ENCODE measurements around the gene HRH1. TPM values are rescaled to one million over a fixed set of nuclear protein-coding genes. Genes with fewer than 3 reads are reported as not detected.
"Not testable (repeated sequence)": the region's sequence is repeated elsewhere in the genome, so short reads cannot be mapped to it uniquely, and the experiment has no call there.

Gene HRH1
- total and polyA plus RNA-seq, 12 donors = 0.24 to 6.5 (median 2.2) TPM

DNA sequence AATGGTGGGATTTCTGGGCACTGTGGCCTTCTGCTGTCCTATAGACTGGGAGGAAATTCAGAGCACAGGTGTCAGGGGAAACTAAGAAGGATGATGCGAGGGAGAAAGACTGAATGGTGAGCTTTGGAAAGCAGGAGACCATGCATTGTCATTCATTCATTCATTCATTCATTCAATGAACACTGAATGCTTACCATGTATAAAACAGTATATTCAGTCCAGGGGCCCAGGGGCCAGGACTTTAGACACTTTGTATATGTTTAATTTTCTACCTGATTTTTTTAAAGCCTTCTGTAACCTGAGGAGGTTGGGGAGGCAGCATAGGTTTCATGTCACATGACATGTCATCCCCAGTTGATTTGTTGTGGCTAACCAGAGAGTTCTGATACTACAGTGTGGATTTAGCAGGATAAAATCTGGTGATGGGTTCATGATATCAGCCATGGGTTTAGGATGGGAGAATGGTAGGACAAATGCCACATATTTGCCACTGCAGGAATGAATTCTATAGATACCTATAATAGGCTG is 60.2 kb downstream of the HRH1 start:
- Histone ChIP-seq H3K36me3 (replicated peaks in 1 of 2) (no peaks in the 10 kb centered on the region), H3K4me1 (replicated peaks in 1 of 2) (no peaks in the 10 kb centered on the region), H3K27me3 (no peaks in the 10 kb centered on the region), H3K4me3 (no peak overlapping the region), H3K9me3 (replicated peaks in 1 of 3) (no peaks in the 10 kb centered on the region), H3K27ac (no peak overlapping the region)
- peak in 1 of 7 donors; percentile 11 for DNase-seq
- WGBS, 4 donors = 86 to 96% (median 90%) methylated on average over 1 of the region's 1 CpG
- TF ChIP-seq, protein P1, sequence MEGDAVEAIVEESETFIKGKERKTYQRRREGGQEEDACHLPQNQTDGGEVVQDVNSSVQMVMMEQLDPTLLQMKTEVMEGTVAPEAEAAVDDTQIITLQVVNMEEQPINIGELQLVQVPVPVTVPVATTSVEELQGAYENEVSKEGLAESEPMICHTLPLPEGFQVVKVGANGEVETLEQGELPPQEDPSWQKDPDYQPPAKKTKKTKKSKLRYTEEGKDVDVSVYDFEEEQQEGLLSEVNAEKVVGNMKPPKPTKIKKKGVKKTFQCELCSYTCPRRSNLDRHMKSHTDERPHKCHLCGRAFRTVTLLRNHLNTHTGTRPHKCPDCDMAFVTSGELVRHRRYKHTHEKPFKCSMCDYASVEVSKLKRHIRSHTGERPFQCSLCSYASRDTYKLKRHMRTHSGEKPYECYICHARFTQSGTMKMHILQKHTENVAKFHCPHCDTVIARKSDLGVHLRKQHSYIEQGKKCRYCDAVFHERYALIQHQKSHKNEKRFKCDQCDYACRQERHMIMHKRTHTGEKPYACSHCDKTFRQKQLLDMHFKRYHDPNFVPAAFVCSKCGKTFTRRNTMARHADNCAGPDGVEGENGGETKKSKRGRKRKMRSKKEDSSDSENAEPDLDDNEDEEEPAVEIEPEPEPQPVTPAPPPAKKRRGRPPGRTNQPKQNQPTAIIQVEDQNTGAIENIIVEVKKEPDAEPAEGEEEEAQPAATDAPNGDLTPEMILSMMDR (IDR thresholded peaks at IDR 0.05) = no peak
- TF ChIP-seq POLR2A (IDR thresholded peaks at IDR 0.05) = no peak
- intact Hi-C loops (cut with DNase I) = no loop called here

DNA sequence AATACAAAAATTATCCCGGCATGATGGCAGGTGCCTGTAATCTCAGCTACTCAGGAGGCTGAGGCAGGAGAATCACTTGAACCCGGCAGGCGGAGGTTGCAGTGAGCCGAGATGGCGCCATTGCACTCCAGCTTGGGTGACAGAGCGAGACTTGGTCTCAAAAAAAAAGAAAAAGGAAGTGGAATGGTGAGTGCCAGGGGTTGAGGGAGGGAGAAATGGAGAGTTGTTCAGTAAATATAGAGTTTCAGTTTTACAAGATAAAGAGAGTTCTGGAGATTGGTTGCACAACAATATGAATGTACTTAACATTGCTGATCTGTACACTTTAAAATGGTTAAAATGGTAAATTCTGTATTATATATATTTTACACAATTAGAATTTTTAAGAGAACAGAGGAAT is 63.1 kb downstream of the HRH1 start:
- DNase-seq = peak in 1 of 7 donors; percentile 42
- H3K36me3 ChIP-seq (replicated peaks in 1 of 2); H3K27me3 ChIP-seq; H3K27ac ChIP-seq; intact Hi-C loops (cut with DNase I); H3K4me3 ChIP-seq; H3K9me3 ChIP-seq (replicated peaks in 1 of 3); H3K4me1 ChIP-seq (replicated peaks in 1 of 2): not testable (repeated sequence)
- 66 to 84% (median 77%) methylated on average over 6 of the region's 6 CpGs for WGBS, 4 donors

DNA sequence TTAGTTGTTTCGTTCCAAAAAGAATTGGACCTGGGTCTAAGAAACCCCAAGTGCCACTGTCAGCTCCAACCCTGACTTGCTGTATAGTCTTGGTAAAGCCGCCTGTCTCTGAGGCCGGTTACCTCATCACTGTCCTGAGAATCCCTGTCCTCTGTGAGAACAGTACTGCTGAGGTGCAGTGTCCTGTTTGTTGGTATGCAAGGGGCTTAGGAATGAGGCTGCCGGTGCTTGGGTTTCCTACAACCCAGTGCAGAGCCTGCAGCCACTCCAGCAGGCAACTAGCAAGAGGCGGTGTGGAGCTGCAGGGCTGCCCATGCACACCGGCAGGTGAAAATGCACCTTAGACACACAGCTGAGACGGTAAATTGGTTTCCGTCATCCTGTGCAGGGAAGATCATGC is 65.9 kb downstream of the HRH1 start:
- intact Hi-C loops (cut with DNase I) = no loop called here
- H3K27ac ChIP-seq = no peak overlapping the region
- WGBS, 4 donors = 79 to 90% (median 84%) methylated on average over 4 to 8 of the region's 8 CpGs

DNA sequence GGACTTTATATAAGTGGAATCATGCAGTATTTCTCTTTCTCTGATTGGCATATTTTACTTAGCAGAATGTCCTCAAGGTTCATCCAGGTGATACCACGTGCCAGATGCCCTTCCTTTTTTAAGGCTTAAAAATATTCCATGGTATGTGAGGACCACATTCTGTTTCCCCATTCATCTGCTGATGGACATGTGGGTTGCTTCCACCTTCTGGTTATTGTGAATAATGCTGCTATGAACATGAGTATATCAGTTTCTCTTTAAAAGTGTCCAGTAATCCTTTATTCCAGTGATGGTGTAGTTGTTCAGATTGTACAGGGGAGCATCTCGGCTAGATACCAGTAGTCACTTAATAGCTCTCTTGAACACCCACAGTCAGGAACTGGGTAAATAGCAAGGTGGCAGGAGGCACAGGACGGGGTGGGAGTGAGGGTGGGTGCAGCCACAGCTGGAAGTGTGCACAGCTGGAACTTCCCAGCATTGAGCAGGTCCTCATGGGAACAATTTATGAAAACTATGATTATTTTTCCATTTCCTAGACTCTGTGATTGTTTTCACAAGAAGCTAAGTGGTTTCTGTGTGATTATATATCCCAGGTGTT is 67.6 kb downstream of the HRH1 start:
- Histone ChIP-seq H3K27ac (no peak overlapping the region), H3K9me3 (replicated peaks in 1 of 3) (no peaks in the 10 kb centered on the region), H3K27me3 (no peaks in the 10 kb centered on the region), H3K4me3 (no peak overlapping the region), H3K36me3 (replicated peaks in 1 of 2) (no peaks in the 10 kb centered on the region), H3K4me1 (replicated peaks in 1 of 2) (no peaks in the 10 kb centered on the region)
- DNase-seq = peak in 2 of 7 donors; percentile 6
- WGBS, 4 donors = 48 to 55% (median 52%) methylated on average over 3 of the region's 3 CpGs
- intact Hi-C loops (cut with DNase I) = no loop called here
- no peak for TF ChIP-seq POLR2A (IDR thresholded peaks at IDR 0.05)
- TF ChIP-seq, protein P1 (IDR thresholded peaks at IDR 0.05) = peak in 1 of 6 experiments; percentile 19

More for the DNA sequence above, 65.9 kb downstream of the HRH1 start:
- no peak overlapping the region for H3K4me3 ChIP-seq
- TF ChIP-seq, protein P1 (IDR thresholded peaks at IDR 0.05) = no peak
- no peak for TF ChIP-seq POLR2A (IDR thresholded peaks at IDR 0.05)
- peak in 2 of 7 donors; percentile 13 to 33 for DNase-seq
- H3K36me3 ChIP-seq (replicated peaks in 1 of 2) = no peaks in the 10 kb centered on the region
- H3K27me3 ChIP-seq = no peaks in the 10 kb centered on the region
- no peaks in the 10 kb centered on the region for H3K4me1 ChIP-seq (replicated peaks in 1 of 2)
- H3K9me3 ChIP-seq (replicated peaks in 1 of 3) = no peaks in the 10 kb centered on the region

DNA sequence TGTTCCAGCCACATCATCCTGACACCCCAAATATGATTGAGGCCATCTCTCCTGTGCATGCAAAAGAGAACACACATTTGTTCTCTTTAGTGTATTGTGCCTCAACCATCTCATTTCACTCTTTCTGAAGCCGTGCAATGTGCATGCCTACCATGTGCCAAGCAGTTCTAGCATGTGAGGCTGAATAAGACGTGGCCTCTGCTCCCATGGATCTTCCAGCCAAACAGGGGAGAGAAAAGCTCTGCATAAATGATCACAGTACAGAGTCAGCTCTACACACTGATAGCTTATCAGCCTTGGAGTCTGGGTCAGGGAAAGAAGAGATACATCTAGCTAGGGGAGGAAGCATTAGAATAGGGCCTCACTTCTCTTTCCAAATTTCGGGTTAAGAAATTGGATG is 69.7 kb downstream of the HRH1 start:
- Histone ChIP-seq H3K4me1 (replicated peaks in 1 of 2) (peaks cover 0 to 4% of the 10 kb centered on the region in 2 donors), H3K27ac (no peak overlapping the region), H3K36me3 (replicated peaks in 1 of 2) (no peaks in the 10 kb centered on the region), H3K4me3 (no peak overlapping the region), H3K9me3 (replicated peaks in 1 of 3) (no peaks in the 10 kb centered on the region), H3K27me3 (no peaks in the 10 kb centered on the region)
- DNase-seq = peak in 1 of 7 donors; percentile 27
- intact Hi-C loops (cut with DNase I) = no loop called here
- TF ChIP-seq POLR2A (IDR thresholded peaks at IDR 0.05) = no peak
- TF ChIP-seq, protein P1 (IDR thresholded peaks at IDR 0.05) = no peak
- WGBS, 4 donors = 82 to 90% (median 85%) methylated on average over 3 of the region's 3 CpGs

Measured in adrenal gland (tissue), 12 donors.